Ectodermal cell (in vitro differentiated cells): ENCODE measurements around the gene ARHGAP15.

Source experiments
- H3K27ac ChIP-seq: 2 replicates; pipeline ENCODE4 v1.7.0; 2013; ENCODE audit warnings: mild to moderate bottlenecking, low read depth, low read length; ENCODE audit not compliant: insufficient read depth, poor library complexity, severe bottlenecking
- H3K27me3 ChIP-seq: 2 replicates; pipeline ENCODE4 v1.7.0; 2013; ENCODE audit warnings: mild to moderate bottlenecking, low read length; ENCODE audit not compliant: insufficient read depth, control insufficient read depth, poor library complexity, severe bottlenecking
- H3K36me3 ChIP-seq: one replicate; pipeline ENCODE4 v1.7.0; 2013; ENCODE audit warnings: low read length; ENCODE audit not compliant: control insufficient read depth, insufficient read depth
- H3K4me1 ChIP-seq: one replicate; pipeline ENCODE4 v1.7.0; 2013; ENCODE audit warnings: low read length; ENCODE audit not compliant: control insufficient read depth, insufficient read depth
- H3K4me3 ChIP-seq: 2 replicates; pipeline ENCODE4 v1.7.0; 2013; ENCODE audit warnings: low read depth, low read length, control low read depth; ENCODE audit not compliant: insufficient read depth
- H3K9me3 ChIP-seq: 2 replicates; pipeline ENCODE4 v1.7.0; 2013; ENCODE audit warnings: mild to moderate bottlenecking, low read length, moderate library complexity; ENCODE audit not compliant: control insufficient read depth
- WGBS, 2 experiments: methylation state at CpG; one replicate each; pipeline ENCODE4 v1.1.7; 2013; ENCODE audit warnings: missing lambda C conversion rate in 2 of 2; 5-methylcytosine and 5-hydroxymethylcytosine counted together

ARHGAP15 gene

GRCh38 chr2:143255899-143256298 is 126.7 kb downstream of the ARHGAP15 start:
- Histone ChIP-seq H3K36me3 (no peaks in the 10 kb centered on the region), H3K9me3 (no peaks in the 10 kb centered on the region), H3K4me3 (no peak overlapping the region), H3K27ac (no peak overlapping the region), H3K27me3 (no peaks in the 10 kb centered on the region), H3K4me1 (no peaks in the 10 kb centered on the region)

- Histone ChIP-seq H3K4me1 (no peaks in the 10 kb centered on the region), H3K4me3 (no peak overlapping the region)
- WGBS, 2 experiments = 98 to 100% methylated on average over 1 to 3 of the region's 3 CpGs
These were observed 129.1 kb downstream of the ARHGAP15 start for GRCh38 chr2:143258126-143258892.

DNA sequence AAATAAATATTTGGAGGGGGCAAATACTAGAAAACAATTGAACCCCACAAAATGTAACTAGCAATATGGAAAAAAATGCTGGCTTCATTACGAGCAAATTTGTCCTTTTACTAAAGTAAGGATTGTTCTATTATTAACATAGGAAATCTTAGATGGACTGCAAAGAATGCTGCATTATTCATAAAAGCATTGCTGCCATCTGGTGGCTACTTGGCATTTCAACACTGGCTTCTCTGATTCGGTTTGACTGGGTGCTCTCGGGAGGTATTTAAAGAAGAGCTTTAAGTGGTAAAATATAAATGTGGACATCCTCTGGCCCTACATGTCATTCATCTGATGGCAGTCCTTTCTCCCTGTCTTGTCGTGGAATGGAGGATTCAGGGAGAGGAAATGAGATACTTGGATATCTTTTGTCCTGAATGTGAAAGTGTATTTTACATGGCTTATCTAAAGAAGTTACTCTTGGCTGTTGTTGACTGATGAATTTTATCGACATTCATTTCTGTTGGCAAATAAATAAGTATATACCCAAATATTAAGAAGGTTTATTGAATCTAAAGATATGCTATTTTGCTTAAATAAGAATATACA is 130.2 kb downstream of the ARHGAP15 start:
- WGBS, 2 experiments = 20 to 21% methylated on average over 4 of the region's 5 CpGs
- H3K9me3 ChIP-seq = no peaks in the 10 kb centered on the region
- H3K4me3 ChIP-seq = no peak overlapping the region

More at GRCh38 chr2:143258126-143258892, 129.1 kb downstream of the ARHGAP15 start:
- no peaks in the 10 kb centered on the region for H3K27me3 ChIP-seq
- no peak overlapping the region for H3K27ac ChIP-seq
- H3K9me3 ChIP-seq = no peaks in the 10 kb centered on the region
- no peaks in the 10 kb centered on the region for H3K36me3 ChIP-seq

DNA sequence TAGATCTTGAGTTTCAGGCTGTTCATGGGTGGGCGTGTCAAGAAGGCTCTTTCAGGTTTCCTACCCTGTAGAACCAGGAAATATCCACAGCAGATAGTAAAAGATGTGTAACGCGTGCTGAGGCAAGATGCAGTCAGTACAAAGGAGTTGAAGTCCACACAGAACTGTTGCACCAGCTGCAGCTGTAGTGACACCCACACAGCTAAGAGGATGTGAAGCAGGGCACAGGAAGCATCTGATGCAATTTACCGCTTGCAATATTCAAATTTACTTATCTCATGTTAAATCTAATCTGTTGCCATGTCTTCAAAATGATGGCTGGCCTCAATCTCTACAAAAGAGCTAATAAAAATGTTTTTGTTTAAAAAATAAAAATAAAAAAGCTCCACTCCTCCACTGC is 132.8 kb downstream of the ARHGAP15 start:
- no peaks in the 10 kb centered on the region for H3K27me3 ChIP-seq
- no peaks in the 10 kb centered on the region for H3K4me1 ChIP-seq
- H3K4me3 ChIP-seq = no peak overlapping the region
- H3K27ac ChIP-seq = no peak overlapping the region
- WGBS, 2 experiments = 89 to 100% methylated on average over 4 of the region's 4 CpGs
- no peaks in the 10 kb centered on the region for H3K9me3 ChIP-seq
- no peaks in the 10 kb centered on the region for H3K36me3 ChIP-seq

More for the DNA sequence above, 130.2 kb downstream of the ARHGAP15 start:
- H3K27me3 ChIP-seq = no peaks in the 10 kb centered on the region
- H3K36me3 ChIP-seq = no peaks in the 10 kb centered on the region
- no peak overlapping the region for H3K27ac ChIP-seq
- H3K4me1 ChIP-seq = no peaks in the 10 kb centered on the region

DNA sequence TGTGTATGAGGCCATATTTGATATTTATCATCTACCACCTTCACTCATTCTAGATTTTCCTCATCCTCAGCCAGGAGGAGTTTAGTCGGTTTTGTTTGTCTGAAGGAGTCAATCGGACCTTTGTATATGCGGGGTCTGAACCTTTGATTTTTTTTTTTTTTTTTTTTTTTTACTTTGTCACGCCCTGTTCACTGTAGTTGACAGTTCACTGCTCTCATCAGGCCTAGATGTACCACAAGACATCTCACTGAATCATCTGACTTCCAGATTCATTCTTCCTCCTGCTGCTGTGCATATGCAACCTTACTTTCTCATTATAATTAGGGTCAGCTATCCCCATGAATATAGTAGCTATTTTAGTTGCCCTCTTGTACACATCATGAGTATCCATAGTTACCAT is 133.2 kb downstream of the ARHGAP15 start:
- Histone ChIP-seq H3K27me3 (no peaks in the 10 kb centered on the region), H3K27ac (no peak overlapping the region), H3K4me3 (no peak overlapping the region), H3K4me1 (no peaks in the 10 kb centered on the region), H3K9me3 (no peaks in the 10 kb centered on the region), H3K36me3 (no peaks in the 10 kb centered on the region)
- WGBS, 2 experiments = 88 to 100% methylated on average over 4 of the region's 4 CpGs

DNA sequence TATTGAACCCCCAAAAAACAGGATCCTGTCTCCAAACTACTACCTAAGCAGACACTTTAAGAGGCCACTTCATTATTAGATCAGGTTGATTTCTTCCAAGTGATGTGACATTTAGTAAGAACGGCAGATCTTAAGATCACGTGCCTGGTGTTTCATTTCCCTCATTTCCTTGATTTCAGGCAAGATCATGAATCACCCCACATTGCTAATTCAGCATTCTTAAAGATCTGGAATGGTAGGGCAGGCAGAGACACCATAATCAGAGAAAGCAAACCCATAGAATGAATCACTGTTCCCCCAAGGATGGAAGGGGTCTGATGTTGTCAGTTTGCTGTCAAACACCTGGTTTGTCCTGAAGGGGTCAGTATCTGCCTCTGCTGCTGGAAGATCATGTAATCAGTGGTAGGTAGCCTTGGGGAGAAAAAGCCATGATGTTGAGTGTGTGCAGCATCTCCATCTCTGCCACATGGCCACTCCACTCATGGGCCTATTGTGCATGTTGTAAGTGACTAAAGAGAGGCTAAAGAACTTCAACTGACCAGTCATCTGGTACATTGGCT is 133.9 kb downstream of the ARHGAP15 start:
- Histone ChIP-seq H3K4me1 (no peaks in the 10 kb centered on the region), H3K27ac (no peak overlapping the region), H3K4me3 (no peak overlapping the region), H3K27me3 (no peaks in the 10 kb centered on the region), H3K36me3 (no peaks in the 10 kb centered on the region), H3K9me3 (no peaks in the 10 kb centered on the region)
- WGBS, 2 experiments = 93 to 95% methylated on average over 2 of the region's 2 CpGs

- Histone ChIP-seq H3K36me3 (no peaks in the 10 kb centered on the region), H3K4me3 (no peak overlapping the region), H3K27me3 (no peaks in the 10 kb centered on the region), H3K4me1 (no peaks in the 10 kb centered on the region), H3K9me3 (no peaks in the 10 kb centered on the region), H3K27ac (no peak overlapping the region)
- 95 to 98% methylated on average over 2 of the region's 2 CpGs for WGBS, 2 experiments
These were observed 135.6 kb downstream of the ARHGAP15 start for GRCh38 chr2:143264851-143265250.

GRCh38 chr2:143279672-143280071 is 150.5 kb downstream of the ARHGAP15 start:
- H3K4me1 ChIP-seq = no peaks in the 10 kb centered on the region
- H3K27me3 ChIP-seq = no peaks in the 10 kb centered on the region
- no peak overlapping the region for H3K4me3 ChIP-seq
- no peaks in the 10 kb centered on the region for H3K9me3 ChIP-seq
- H3K36me3 ChIP-seq = no peaks in the 10 kb centered on the region
- no peak overlapping the region for H3K27ac ChIP-seq

- H3K27me3 ChIP-seq = no peaks in the 10 kb centered on the region
- H3K36me3 ChIP-seq = no peaks in the 10 kb centered on the region
- H3K4me3 ChIP-seq = no peak overlapping the region
- H3K9me3 ChIP-seq = no peaks in the 10 kb centered on the region
- 87 to 92% methylated on average over 3 of the region's 3 CpGs for WGBS, 2 experiments
- no peaks in the 10 kb centered on the region for H3K4me1 ChIP-seq
- H3K27ac ChIP-seq = no peak overlapping the region
These were observed 151.0 kb downstream of the ARHGAP15 start for GRCh38 chr2:143280097-143280757.

GRCh38 chr2:143282684-143283083 is 153.5 kb downstream of the ARHGAP15 start:
- Histone ChIP-seq H3K9me3 (no peaks in the 10 kb centered on the region), H3K36me3 (no peaks in the 10 kb centered on the region), H3K4me3 (no peak overlapping the region), H3K27ac (no peak overlapping the region), H3K27me3 (no peaks in the 10 kb centered on the region), H3K4me1 (no peaks in the 10 kb centered on the region)
- 92% methylated on average over 6 of the region's 6 CpGs for WGBS, 2 experiments
